MG63 (cell line): Measurements from ENCODE around the gene RNF114. TPM values are rescaled to one million over a fixed set of nuclear protein-coding genes. Genes with fewer than 3 reads are reported as not detected.
A peak's percentile ranks its signal among the peaks of the same experiment; 100 is the strongest.
"Not testable (repeated sequence)": the region's sequence is repeated elsewhere in the genome, so short reads cannot be mapped to it uniquely, and the experiment has no call there.

Experiments used
- DNase-seq: peaks from one replicate; pipeline ENCODE4 v3.0.0-alpha.2; 2020
- H3K27me3 ChIP-seq: fragments of 250-450 bp; sonication (Bioruptor Pico); 2 replicates; pipeline ENCODE4 v1.5.1; 2020; ENCODE audit warnings: mild to moderate bottlenecking, moderate library complexity
- H3K36me3 ChIP-seq: fragments of 250-450 bp; sonication (Bioruptor Pico); 2 replicates; pipeline ENCODE4 v1.5.1; 2020; ENCODE audit warnings: mild to moderate bottlenecking, moderate library complexity
- H3K4me3 ChIP-seq: fragments of 250-450 bp; sonication (Bioruptor Pico); 2 replicates; pipeline ENCODE4 v1.5.1; 2020; ENCODE audit warnings: mild to moderate bottlenecking, moderate library complexity
- H3K9me3 ChIP-seq: fragments of 250-450 bp; sonication (Bioruptor Pico); 2 replicates; pipeline ENCODE4 v1.5.1; 2020; ENCODE audit warnings: mild to moderate bottlenecking, moderate library complexity
- total RNA-seq: library from RNA; depleted of rRNA; stranded (reverse); fragments of >200 nt; shearing (Covaris generic); gene quantifications from 2 replicates; pipeline ENCODE4 v1.2.3, GENCODE V29; 2014; ENCODE audit warnings: low replicate concordance

RNF114 gene
- total RNA-seq, 1 experiment from 2014 or later: 89.6 TPM

DNA sequence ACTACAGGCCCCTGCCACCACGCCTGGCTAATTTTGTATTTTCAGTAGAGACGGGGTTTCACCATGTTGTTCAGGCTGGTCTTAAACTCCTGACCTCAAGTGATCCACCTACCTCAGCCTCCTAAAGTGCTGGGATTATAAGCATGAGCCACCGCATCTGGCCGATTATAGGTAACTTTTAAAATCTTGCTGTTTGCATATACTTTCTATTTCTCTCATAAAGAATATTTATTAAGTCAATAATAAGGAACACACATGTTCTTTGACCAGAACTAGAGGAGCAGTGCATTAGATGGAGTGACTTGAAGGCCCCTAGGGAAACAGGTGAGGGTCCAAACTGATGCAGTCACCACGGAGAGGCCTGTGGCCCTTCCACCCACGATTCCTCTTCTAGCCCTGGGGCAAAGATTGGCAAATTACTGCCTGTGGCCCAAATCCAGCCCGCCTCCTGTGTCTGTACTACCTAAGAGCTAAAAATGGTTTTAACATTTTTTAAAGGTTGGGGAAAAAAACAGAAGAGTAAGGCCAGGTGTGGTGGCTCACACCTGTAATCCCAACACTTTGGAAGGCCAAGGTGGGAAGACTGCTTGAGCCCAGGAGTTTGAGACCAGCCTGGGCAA lies 40.6 kb upstream of the RNF114 start:
- not testable (repeated sequence) for H3K4me3 ChIP-seq, H3K27me3 ChIP-seq, DNase-seq, H3K36me3 ChIP-seq, H3K9me3 ChIP-seq

DNA sequence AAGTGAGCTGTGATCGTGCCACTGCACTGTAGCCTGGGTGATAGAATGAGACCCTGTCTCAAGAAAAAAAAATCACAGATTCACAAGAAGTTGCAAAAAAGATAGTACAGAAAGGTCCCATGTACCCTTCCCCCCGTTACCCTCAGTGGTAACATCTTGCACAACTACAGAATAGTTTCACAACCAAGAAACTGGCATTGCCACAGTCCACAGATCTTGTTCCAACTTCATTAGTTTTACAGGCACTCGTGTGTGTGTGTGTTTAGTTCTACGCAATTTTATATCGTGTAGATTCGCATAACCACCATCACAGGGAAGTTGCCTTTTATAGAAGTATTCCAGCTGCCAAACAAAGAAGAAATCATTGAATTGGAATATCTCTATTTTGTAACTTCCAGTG lies 40.0 kb upstream of the RNF114 start:
- no peak for DNase-seq
- H3K36me3 ChIP-seq: no peaks in the 10 kb centered on the region
- no peak overlapping the region for H3K4me3 ChIP-seq
- H3K9me3 ChIP-seq: peaks cover 4% of the 10 kb centered on the region
- H3K27me3 ChIP-seq: no peaks in the 10 kb centered on the region

GRCh38 chr20:49899541-49900383 lies 36.4 kb upstream of the RNF114 start:
- peak; percentile 50 for DNase-seq
- Histone ChIP-seq H3K9me3 (peaks cover 4% of the 10 kb centered on the region), H3K4me3 (no peak overlapping the region), H3K27me3 (no peaks in the 10 kb centered on the region), H3K36me3 (peaks cover 6% of the 10 kb centered on the region)

DNA sequence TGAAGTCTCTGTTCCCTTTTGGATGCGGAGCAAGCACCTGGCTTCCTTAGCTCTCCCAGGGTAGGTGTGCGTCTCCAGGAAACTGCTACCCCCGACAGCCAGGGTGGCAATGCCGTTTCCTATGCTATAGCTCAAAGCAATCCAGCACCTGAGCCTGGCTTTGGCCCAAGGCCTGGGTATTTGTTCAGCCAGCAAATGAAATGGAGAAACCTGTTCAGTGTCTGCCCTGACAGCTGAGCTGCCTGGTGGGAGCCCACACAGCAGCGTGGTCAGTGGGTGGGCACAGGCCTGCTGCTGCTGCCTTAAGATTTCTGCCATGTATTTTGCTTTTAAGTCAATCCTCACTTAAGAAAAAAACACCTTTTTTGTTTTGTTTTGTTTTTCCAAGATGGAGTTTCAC lies 34.6 kb upstream of the RNF114 start:
- Histone ChIP-seq H3K27me3 (no peaks in the 10 kb centered on the region), H3K36me3 (peaks cover 22% of the 10 kb centered on the region), H3K4me3 (no peak overlapping the region), H3K9me3 (peaks cover 4% of the 10 kb centered on the region)
- DNase-seq: no peak

DNA sequence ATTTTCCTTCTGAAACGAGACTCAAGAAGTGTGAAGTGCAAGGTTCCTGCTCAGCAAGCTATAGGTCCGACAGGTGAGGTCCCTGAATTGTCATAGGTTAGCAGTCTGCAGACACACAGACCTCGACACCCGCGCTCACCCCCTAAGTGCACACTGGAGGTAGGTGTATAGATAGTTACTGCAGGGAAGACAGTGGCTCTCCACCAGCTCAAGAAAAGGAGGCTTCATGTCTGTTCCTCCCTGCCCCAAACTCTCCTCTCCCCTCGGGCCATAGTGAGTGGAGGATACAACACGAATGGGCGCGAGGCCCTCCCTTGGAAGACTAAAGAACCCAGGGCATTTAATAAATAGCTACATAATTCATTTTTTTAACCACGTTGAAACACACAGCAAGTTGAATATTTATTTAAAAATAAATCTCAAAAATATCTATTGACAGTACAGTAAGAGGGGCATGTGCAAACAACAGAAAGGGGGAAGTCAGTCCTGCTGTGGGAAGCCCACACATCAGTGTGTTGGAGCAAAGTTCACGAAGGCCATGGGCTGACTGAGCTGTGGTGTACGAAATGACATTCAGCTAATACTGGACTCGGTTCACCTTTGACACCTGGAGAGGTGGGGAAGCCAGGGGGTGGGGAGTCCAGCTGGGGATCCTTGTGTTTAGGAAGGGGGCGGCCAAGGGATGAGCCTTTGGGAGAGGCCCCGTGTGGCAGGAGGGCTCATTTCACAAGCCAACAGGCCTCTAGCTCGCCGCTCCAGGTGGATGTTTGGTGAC lies 31.6 kb upstream of the RNF114 start:
- no peaks in the 10 kb centered on the region for H3K9me3 ChIP-seq
- DNase-seq: no peak
- H3K36me3 ChIP-seq: peaks cover 40% of the 10 kb centered on the region
- H3K4me3 ChIP-seq: no peak overlapping the region
- H3K27me3 ChIP-seq: no peaks in the 10 kb centered on the region

- H3K36me3 ChIP-seq: peaks cover 46% of the 10 kb centered on the region
- no peak for DNase-seq
- H3K27me3 ChIP-seq: no peaks in the 10 kb centered on the region
- no peak overlapping the region for H3K4me3 ChIP-seq
- no peaks in the 10 kb centered on the region for H3K9me3 ChIP-seq
These were observed 30.6 kb upstream of the RNF114 start for GRCh38 chr20:49905415-49906091.

GRCh38 chr20:49906101-49906604 lies 30.0 kb upstream of the RNF114 start:
- Histone ChIP-seq H3K36me3 (peaks cover 51% of the 10 kb centered on the region), H3K4me3 (no peak overlapping the region), H3K27me3 (no peaks in the 10 kb centered on the region), H3K9me3 (no peaks in the 10 kb centered on the region)
- DNase-seq: no peak

DNA sequence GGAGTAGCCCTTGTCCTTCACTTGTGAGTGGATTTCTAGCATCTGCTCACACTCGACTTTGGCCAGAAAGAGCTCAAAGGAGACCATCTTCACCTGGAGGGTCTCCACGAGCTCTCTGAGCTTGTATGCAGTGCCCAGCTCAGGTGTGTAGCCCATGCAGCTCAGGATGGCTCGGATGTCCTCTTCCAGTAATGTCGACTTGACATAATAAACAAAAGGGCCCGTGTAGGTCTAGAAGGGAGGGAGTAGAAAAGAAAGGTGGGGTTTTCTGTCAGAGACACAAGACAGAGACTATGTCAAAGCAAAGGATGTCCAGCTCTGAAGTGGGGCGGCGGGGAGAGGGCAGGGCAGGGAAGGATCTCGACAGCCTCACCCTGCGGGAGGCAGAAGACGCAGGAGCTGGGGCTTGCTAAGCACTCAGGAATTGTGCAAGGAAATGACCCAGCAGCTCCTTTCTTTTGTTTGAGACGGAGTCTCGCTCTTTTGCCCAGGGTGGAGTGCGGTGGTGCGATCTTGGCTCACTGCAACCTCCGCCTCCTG lies 29.5 kb upstream of the RNF114 start:
- H3K4me3 ChIP-seq: no peak overlapping the region
- H3K9me3 ChIP-seq: no peaks in the 10 kb centered on the region
- H3K27me3 ChIP-seq: no peaks in the 10 kb centered on the region
- H3K36me3 ChIP-seq: peaks cover 52% of the 10 kb centered on the region
- DNase-seq: no peak

DNA sequence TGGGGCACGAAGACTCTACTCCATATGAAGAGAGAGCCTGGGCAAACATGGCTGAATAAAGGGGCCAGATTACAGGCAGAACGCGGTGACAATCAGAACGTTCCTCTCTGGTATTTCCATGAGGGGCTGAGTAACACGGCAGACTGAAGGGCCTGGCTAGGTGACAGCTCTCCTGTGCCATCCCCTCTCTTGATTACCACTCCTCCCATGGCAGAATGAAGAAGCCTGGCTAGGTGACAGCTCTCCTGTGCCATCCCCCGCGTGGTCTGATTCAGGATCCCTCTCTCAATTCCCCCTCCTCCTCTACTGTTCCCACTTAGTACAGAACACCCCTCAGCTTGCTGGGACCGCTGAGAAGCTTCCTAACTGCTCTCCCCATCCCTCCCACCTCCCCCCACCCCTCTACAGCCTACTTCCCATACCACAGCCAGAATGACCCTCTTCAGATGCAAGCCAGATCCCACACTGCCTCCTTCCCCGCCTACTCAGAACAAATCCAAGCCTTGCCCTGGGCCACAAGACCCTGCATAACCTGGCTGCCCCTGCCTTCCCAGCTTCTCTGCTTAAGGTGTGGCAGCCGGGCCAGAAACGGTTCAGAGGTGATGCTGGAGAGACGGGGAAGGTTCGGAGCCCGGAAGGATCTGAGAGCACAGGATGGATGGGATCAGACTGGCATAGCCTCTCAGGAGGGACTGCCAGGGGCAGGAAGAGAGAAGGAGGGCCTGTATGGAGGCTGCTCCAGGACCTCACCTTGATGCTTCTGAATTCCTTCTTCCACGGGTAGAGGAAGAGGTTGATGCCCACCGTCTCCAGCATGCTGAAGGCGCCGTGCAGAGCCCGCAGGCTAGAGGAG lies 28.6 kb upstream of the RNF114 start:
- Histone ChIP-seq H3K9me3 (no peaks in the 10 kb centered on the region), H3K4me3 (no peak overlapping the region), H3K36me3 (peaks cover 56% of the 10 kb centered on the region), H3K27me3 (no peaks in the 10 kb centered on the region)
- no peak for DNase-seq

GRCh38 chr20:49908258-49908565 lies 28.0 kb upstream of the RNF114 start:
- peaks cover 59% of the 10 kb centered on the region for H3K36me3 ChIP-seq

DNA sequence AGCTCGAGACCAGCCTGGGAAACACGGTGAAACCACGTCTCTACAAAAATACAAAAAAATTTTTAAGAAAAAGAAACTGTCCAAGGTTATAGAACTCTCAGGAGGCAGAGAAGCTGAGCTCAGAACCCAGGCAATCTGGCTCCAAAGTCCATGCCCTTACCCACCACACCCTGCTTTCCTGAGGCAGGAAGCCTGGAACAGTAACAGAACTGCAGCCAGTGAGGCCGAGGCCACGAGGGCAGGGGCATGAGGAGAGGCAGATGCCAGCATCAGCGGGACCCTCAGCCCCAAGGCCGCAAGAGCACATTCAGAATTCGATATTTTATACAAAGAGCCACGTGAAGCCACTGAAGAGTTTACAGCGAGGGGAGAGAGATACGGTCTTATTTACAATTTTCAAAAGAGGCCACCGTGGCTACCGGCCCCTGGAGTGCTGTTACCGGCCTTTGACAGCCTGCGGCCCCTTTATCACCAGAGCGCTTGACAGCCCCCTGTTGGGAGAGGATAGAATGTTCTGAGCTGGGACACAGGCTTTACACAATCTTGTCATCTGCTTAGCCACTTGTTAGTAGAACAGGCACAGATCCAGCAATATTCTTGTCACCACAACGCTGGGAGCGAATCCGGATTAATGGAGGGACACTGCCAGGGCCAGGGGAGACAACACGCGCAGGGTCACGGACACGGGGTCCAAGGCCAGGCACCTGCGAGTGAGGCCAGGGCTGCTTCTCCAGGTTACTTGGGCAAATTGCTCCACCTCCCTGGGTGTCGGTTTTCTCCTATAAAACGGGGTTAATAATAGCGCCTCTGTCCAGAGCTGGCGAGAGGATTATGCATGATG lies 26.5 kb upstream of the RNF114 start:
- Histone ChIP-seq H3K36me3 (peaks cover 56% of the 10 kb centered on the region), H3K9me3 (no peaks in the 10 kb centered on the region), H3K4me3 (no peak overlapping the region), H3K27me3 (no peaks in the 10 kb centered on the region)
- no peak for DNase-seq

More at GRCh38 chr20:49908258-49908565, 28.0 kb upstream of the RNF114 start:
- no peaks in the 10 kb centered on the region for H3K9me3 ChIP-seq
- DNase-seq: no peak
- H3K27me3 ChIP-seq: no peaks in the 10 kb centered on the region
- no peak overlapping the region for H3K4me3 ChIP-seq

GRCh38 chr20:49910340-49910706 lies 25.9 kb upstream of the RNF114 start:
- H3K4me3 ChIP-seq: no peak overlapping the region
- H3K27me3 ChIP-seq: no peaks in the 10 kb centered on the region
- H3K9me3 ChIP-seq: no peaks in the 10 kb centered on the region
- DNase-seq: no peak
- H3K36me3 ChIP-seq: peaks cover 50% of the 10 kb centered on the region

GRCh38 chr20:49913399-49914047 lies 22.7 kb upstream of the RNF114 start:
- H3K9me3 ChIP-seq: no peaks in the 10 kb centered on the region
- H3K36me3 ChIP-seq: peaks cover 31% of the 10 kb centered on the region
- DNase-seq: no peak
- H3K4me3 ChIP-seq: 0 out of 2 replicates have a peak overlapping the region, but pooled peaks have one; percentile 96
- H3K27me3 ChIP-seq: no peaks in the 10 kb centered on the region

GRCh38 chr20:49914310-49915117 lies 21.7 kb upstream of the RNF114 start:
- peak; percentile 30 for DNase-seq
- peaks cover 23% of the 10 kb centered on the region for H3K36me3 ChIP-seq
- H3K4me3 ChIP-seq: peak overlapping the region; percentile 96
- H3K9me3 ChIP-seq: no peaks in the 10 kb centered on the region
- H3K27me3 ChIP-seq: no peaks in the 10 kb centered on the region
